ENCODE data around the gene ALDH4A1. TPM values are rescaled to one million over a fixed set of nuclear protein-coding genes. Genes with fewer than 3 reads are reported as not detected.
"Not testable (repeated sequence)": the region's sequence is repeated elsewhere in the genome, so short reads cannot be mapped to it uniquely, and the experiment has no call there.

The ALDH4A1 gene
- total and polyA plus RNA-seq, 9 donors = 5.7 to 17.0 (median 13.1) TPM

- H3K27ac ChIP-seq (ENCODE audit: low read length) = no peak overlapping the region
- peaks cover 27% of the 10 kb centered on the region for H3K4me1 ChIP-seq (ENCODE audit: control insufficient read depth, insufficient read depth, low read length)
- peaks cover 9% of the 10 kb centered on the region for H3K36me3 ChIP-seq (ENCODE audit: control insufficient read depth, insufficient read depth, low read length)
- no peaks in the 10 kb centered on the region for H3K9me3 ChIP-seq (replicated peaks; ENCODE audit: control insufficient read depth, low read depth, low read length)
- no peak overlapping the region for H3K4me3 ChIP-seq (ENCODE audit: low read length)
- DNase-seq = no peak
- H3K27me3 ChIP-seq (ENCODE audit: control insufficient read depth, insufficient read depth, low read length) = no peaks in the 10 kb centered on the region
- 29% methylated on average over 1 of the region's 10 CpGs for WGBS (ENCODE audit: insufficient coverage)
Observed at GRCh38 chr1:18900303-18900841, 2.0 kb downstream of the ALDH4A1 start.

- DNase-seq = no peak
- Histone ChIP-seq H3K9me3 (replicated peaks; ENCODE audit: control insufficient read depth, low read depth, low read length) (no peaks in the 10 kb centered on the region), H3K27ac (ENCODE audit: low read length) (no peak overlapping the region), H3K36me3 (ENCODE audit: control insufficient read depth, insufficient read depth, low read length) (peaks cover 9% of the 10 kb centered on the region), H3K27me3 (ENCODE audit: control insufficient read depth, insufficient read depth, low read length) (no peaks in the 10 kb centered on the region), H3K4me3 (ENCODE audit: low read length) (no peak overlapping the region), H3K4me1 (ENCODE audit: control insufficient read depth, insufficient read depth, low read length) (peaks cover 28% of the 10 kb centered on the region)
- no CpG with 5 or more reads among the region's 4 CpGs for WGBS (ENCODE audit: insufficient coverage)
Observed at GRCh38 chr1:18899363-18900049, 2.8 kb downstream of the ALDH4A1 start.

- no peaks in the 10 kb centered on the region for H3K27me3 ChIP-seq (ENCODE audit: control insufficient read depth, insufficient read depth, low read length)
- no peak overlapping the region for H3K27ac ChIP-seq (ENCODE audit: low read length)
- peaks cover 28% of the 10 kb centered on the region for H3K4me1 ChIP-seq (ENCODE audit: control insufficient read depth, insufficient read depth, low read length)
- WGBS (ENCODE audit: insufficient coverage) = 89% methylated on average over 5 of the region's 8 CpGs
- H3K4me3 ChIP-seq (ENCODE audit: low read length) = no peak overlapping the region
- DNase-seq = no peak
- no peaks in the 10 kb centered on the region for H3K9me3 ChIP-seq (replicated peaks; ENCODE audit: control insufficient read depth, low read depth, low read length)
- peaks cover 9% of the 10 kb centered on the region for H3K36me3 ChIP-seq (ENCODE audit: control insufficient read depth, insufficient read depth, low read length)
Observed at GRCh38 chr1:18898567-18898966, 3.8 kb downstream of the ALDH4A1 start.

- Histone ChIP-seq H3K4me1 (ENCODE audit: control insufficient read depth, insufficient read depth, low read length) (peaks cover 12% of the 10 kb centered on the region), H3K36me3 (ENCODE audit: control insufficient read depth, insufficient read depth, low read length) (peaks cover 9% of the 10 kb centered on the region), H3K4me3 (ENCODE audit: low read length) (no peak overlapping the region), H3K9me3 (replicated peaks; ENCODE audit: control insufficient read depth, low read depth, low read length) (no peaks in the 10 kb centered on the region), H3K27ac (ENCODE audit: low read length) (no peak overlapping the region), H3K27me3 (ENCODE audit: control insufficient read depth, insufficient read depth, low read length) (no peaks in the 10 kb centered on the region)
- WGBS (ENCODE audit: insufficient coverage) = 72% methylated on average over 5 of the region's 6 CpGs
- DNase-seq = no peak
Observed at GRCh38 chr1:18895317-18895716, 7.0 kb downstream of the ALDH4A1 start.

- Histone ChIP-seq H3K4me1 (ENCODE audit: control insufficient read depth, insufficient read depth, low read length) (peaks cover 10% of the 10 kb centered on the region), H3K9me3 (replicated peaks; ENCODE audit: control insufficient read depth, low read depth, low read length) (no peaks in the 10 kb centered on the region), H3K27me3 (ENCODE audit: control insufficient read depth, insufficient read depth, low read length) (no peaks in the 10 kb centered on the region), H3K4me3 (ENCODE audit: low read length) (no peak overlapping the region), H3K27ac (ENCODE audit: low read length) (no peak overlapping the region), H3K36me3 (ENCODE audit: control insufficient read depth, insufficient read depth, low read length) (peaks cover 9% of the 10 kb centered on the region)
- 87% methylated on average over 7 of the region's 7 CpGs for WGBS (ENCODE audit: insufficient coverage)
- DNase-seq = no peak
Observed at GRCh38 chr1:18893120-18893519, 9.2 kb downstream of the ALDH4A1 start.

GRCh38 chr1:18891858-18892257, 10.5 kb downstream of the ALDH4A1 start:
- H3K4me3 ChIP-seq (ENCODE audit: low read length); DNase-seq; H3K27ac ChIP-seq (ENCODE audit: low read length); H3K27me3 ChIP-seq (ENCODE audit: control insufficient read depth, insufficient read depth, low read length); H3K4me1 ChIP-seq (ENCODE audit: control insufficient read depth, insufficient read depth, low read length); H3K36me3 ChIP-seq (ENCODE audit: control insufficient read depth, insufficient read depth, low read length); H3K9me3 ChIP-seq (replicated peaks; ENCODE audit: control insufficient read depth, low read depth, low read length): not testable (repeated sequence)
- 68% methylated on average over 7 of the region's 7 CpGs for WGBS (ENCODE audit: insufficient coverage)

- H3K4me1 ChIP-seq (ENCODE audit: control insufficient read depth, insufficient read depth, low read length) = peaks cover 10% of the 10 kb centered on the region
- WGBS (ENCODE audit: insufficient coverage) = 85% methylated on average over 7 of the region's 7 CpGs
Observed at GRCh38 chr1:18891426-18891780, 11.0 kb downstream of the ALDH4A1 start.

GRCh38 chr1:18890706-18891425, 11.5 kb downstream of the ALDH4A1 start:
- Histone ChIP-seq H3K4me3 (ENCODE audit: low read length) (no peak overlapping the region), H3K4me1 (ENCODE audit: control insufficient read depth, insufficient read depth, low read length) (peaks cover 13% of the 10 kb centered on the region)
- 34% methylated on average over 3 of the region's 6 CpGs for WGBS (ENCODE audit: insufficient coverage)

More at GRCh38 chr1:18891426-18891780, 11.0 kb downstream of the ALDH4A1 start:
- Histone ChIP-seq H3K4me3 (ENCODE audit: low read length) (no peak overlapping the region), H3K27ac (ENCODE audit: low read length) (no peak overlapping the region), H3K9me3 (replicated peaks; ENCODE audit: control insufficient read depth, low read depth, low read length) (no peaks in the 10 kb centered on the region), H3K27me3 (ENCODE audit: control insufficient read depth, insufficient read depth, low read length) (no peaks in the 10 kb centered on the region), H3K36me3 (ENCODE audit: control insufficient read depth, insufficient read depth, low read length) (peaks cover 4% of the 10 kb centered on the region)
- DNase-seq = no peak

GRCh38 chr1:18886003-18886335, 16.4 kb downstream of the ALDH4A1 start:
- 100% methylated on average over 1 of the region's 1 CpG for WGBS (ENCODE audit: insufficient coverage)
- Histone ChIP-seq H3K27ac (ENCODE audit: low read length) (no peak overlapping the region), H3K4me3 (ENCODE audit: low read length) (no peak overlapping the region)

More at GRCh38 chr1:18890706-18891425, 11.5 kb downstream of the ALDH4A1 start:
- H3K36me3 ChIP-seq (ENCODE audit: control insufficient read depth, insufficient read depth, low read length) = no peaks in the 10 kb centered on the region
- H3K27me3 ChIP-seq (ENCODE audit: control insufficient read depth, insufficient read depth, low read length) = no peaks in the 10 kb centered on the region
- DNase-seq = no peak
- H3K27ac ChIP-seq (ENCODE audit: low read length) = no peak overlapping the region
- H3K9me3 ChIP-seq (replicated peaks; ENCODE audit: control insufficient read depth, low read depth, low read length) = no peaks in the 10 kb centered on the region

GRCh38 chr1:18885311-18886002, 16.9 kb downstream of the ALDH4A1 start:
- H3K36me3 ChIP-seq (ENCODE audit: control insufficient read depth, insufficient read depth, low read length) = peaks cover 20% of the 10 kb centered on the region
- no peaks in the 10 kb centered on the region for H3K9me3 ChIP-seq (replicated peaks; ENCODE audit: control insufficient read depth, low read depth, low read length)
- WGBS (ENCODE audit: insufficient coverage) = 79% methylated on average over 11 of the region's 17 CpGs
- no peaks in the 10 kb centered on the region for H3K27me3 ChIP-seq (ENCODE audit: control insufficient read depth, insufficient read depth, low read length)
- H3K4me1 ChIP-seq (ENCODE audit: control insufficient read depth, insufficient read depth, low read length) = peaks cover 8% of the 10 kb centered on the region
- no peak for DNase-seq
- H3K4me3 ChIP-seq (ENCODE audit: low read length) = no peak overlapping the region
- no peak overlapping the region for H3K27ac ChIP-seq (ENCODE audit: low read length)

More at GRCh38 chr1:18886003-18886335, 16.4 kb downstream of the ALDH4A1 start:
- Histone ChIP-seq H3K27me3 (ENCODE audit: control insufficient read depth, insufficient read depth, low read length) (no peaks in the 10 kb centered on the region), H3K4me1 (ENCODE audit: control insufficient read depth, insufficient read depth, low read length) (peaks cover 11% of the 10 kb centered on the region), H3K9me3 (replicated peaks; ENCODE audit: control insufficient read depth, low read depth, low read length) (no peaks in the 10 kb centered on the region), H3K36me3 (ENCODE audit: control insufficient read depth, insufficient read depth, low read length) (peaks cover 20% of the 10 kb centered on the region)
- DNase-seq = no peak
